NAMALWA (cell line): Measurements from ENCODE around the gene NEAT1.
A peak's percentile ranks its signal among the peaks of the same experiment; 100 is the strongest.

Source experiments
- DNase-seq: peaks from one replicate; pipeline ENCODE4 v3.0.0-alpha.2; 2015; ENCODE audit warnings: low spot score

The NEAT1 gene

GRCh38 chr11:65421794-65422632 lies 585 bp upstream of the NEAT1 start:
- peak; percentile 90 for DNase-seq

GRCh38 chr11:65423516-65424204 lies 1.1 kb downstream of the NEAT1 start:
- DNase-seq = peak; percentile 58

GRCh38 chr11:65424205-65425104 lies 1.9 kb downstream of the NEAT1 start:
- peak; percentile 81 for DNase-seq

- peak; percentile 94 for DNase-seq
Observed at GRCh38 chr11:65425105-65425970, 2.7 kb downstream of the NEAT1 start.

GRCh38 chr11:65425971-65426838 lies 3.6 kb downstream of the NEAT1 start:
- peak; percentile 92 for DNase-seq

- DNase-seq = peak; percentile 61
Observed at GRCh38 chr11:65426839-65427690, 4.5 kb downstream of the NEAT1 start.

- peak; percentile 53 for DNase-seq
Observed at GRCh38 chr11:65427691-65428577, 5.3 kb downstream of the NEAT1 start.

- DNase-seq = no peak
Observed at GRCh38 chr11:65428578-65429067, 6.0 kb downstream of the NEAT1 start.

GRCh38 chr11:65429068-65429681 lies 6.6 kb downstream of the NEAT1 start:
- peak; percentile 52 for DNase-seq

GRCh38 chr11:65429724-65430405 lies 7.3 kb downstream of the NEAT1 start:
- DNase-seq = peak; percentile 68

GRCh38 chr11:65430406-65431217 lies 8.0 kb downstream of the NEAT1 start:
- DNase-seq = peak; percentile 74

GRCh38 chr11:65431451-65432099 lies 9.0 kb downstream of the NEAT1 start:
- peak; percentile 84 for DNase-seq

GRCh38 chr11:65432100-65432650 lies 9.6 kb downstream of the NEAT1 start:
- DNase-seq = no peak

GRCh38 chr11:65432686-65433582 lies 10.3 kb downstream of the NEAT1 start:
- DNase-seq = peak; percentile 71
